Measurements from ENCODE around the gene RBMS3. TPM values are rescaled to one million over a fixed set of nuclear protein-coding genes. Genes with fewer than 3 reads are reported as not detected.

Gene RBMS3
- total RNA-seq, 6 donors from 2014 or later = 39.8 to 102 (median 57.2) TPM

- TF ChIP-seq POLR2AphosphoS5 (IDR thresholded peaks at IDR 0.05) = no peak
- no peak for TF ChIP-seq EP300 (IDR thresholded peaks at IDR 0.05)
- TF ChIP-seq, protein P1, sequence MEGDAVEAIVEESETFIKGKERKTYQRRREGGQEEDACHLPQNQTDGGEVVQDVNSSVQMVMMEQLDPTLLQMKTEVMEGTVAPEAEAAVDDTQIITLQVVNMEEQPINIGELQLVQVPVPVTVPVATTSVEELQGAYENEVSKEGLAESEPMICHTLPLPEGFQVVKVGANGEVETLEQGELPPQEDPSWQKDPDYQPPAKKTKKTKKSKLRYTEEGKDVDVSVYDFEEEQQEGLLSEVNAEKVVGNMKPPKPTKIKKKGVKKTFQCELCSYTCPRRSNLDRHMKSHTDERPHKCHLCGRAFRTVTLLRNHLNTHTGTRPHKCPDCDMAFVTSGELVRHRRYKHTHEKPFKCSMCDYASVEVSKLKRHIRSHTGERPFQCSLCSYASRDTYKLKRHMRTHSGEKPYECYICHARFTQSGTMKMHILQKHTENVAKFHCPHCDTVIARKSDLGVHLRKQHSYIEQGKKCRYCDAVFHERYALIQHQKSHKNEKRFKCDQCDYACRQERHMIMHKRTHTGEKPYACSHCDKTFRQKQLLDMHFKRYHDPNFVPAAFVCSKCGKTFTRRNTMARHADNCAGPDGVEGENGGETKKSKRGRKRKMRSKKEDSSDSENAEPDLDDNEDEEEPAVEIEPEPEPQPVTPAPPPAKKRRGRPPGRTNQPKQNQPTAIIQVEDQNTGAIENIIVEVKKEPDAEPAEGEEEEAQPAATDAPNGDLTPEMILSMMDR (IDR thresholded peaks at IDR 0.05) = no peak
- TF ChIP-seq POLR2A (IDR thresholded peaks at IDR 0.05) = no peak
- H3K4me3 ChIP-seq = no peak overlapping the region
- no peaks in the 10 kb centered on the region for H3K27me3 ChIP-seq
- no peak overlapping the region for H3K27ac ChIP-seq
- no peak for ATAC-seq (ENCODE audit: low FRiP score in 2 of 2)
- no peak for DNase-seq
- 83 to 85% methylated on average over 3 of the region's 3 CpGs for WGBS, 2 donors
- no peaks in the 10 kb centered on the region for H3K9me3 ChIP-seq
- H3K4me1 ChIP-seq = peaks cover 5 to 17% (median 9%) of the 10 kb centered on the region in 4 donors
- H3K36me3 ChIP-seq = peaks cover 0 to 9% (median 0%) of the 10 kb centered on the region in 4 donors
These were observed 157.7 kb downstream of the RBMS3 start for GRCh38 chr3:29438580-29438979.

- 11 to 22% methylated on average over 13 of the region's 13 CpGs for WGBS, 2 donors
- no peaks in the 10 kb centered on the region for H3K36me3 ChIP-seq
- peak overlapping the region; percentile 39 to 57 (median 48) for H3K27ac ChIP-seq
- peaks cover 5 to 17% (median 9%) of the 10 kb centered on the region in 4 donors for H3K4me1 ChIP-seq
- no peak for TF ChIP-seq EP300 (IDR thresholded peaks at IDR 0.05)
- peak in 1 of 4 donors; percentile 11 for TF ChIP-seq POLR2A (IDR thresholded peaks at IDR 0.05)
- peak in 1 of 2 donors; percentile 65 for DNase-seq
- H3K27me3 ChIP-seq = no peaks in the 10 kb centered on the region
- peak; percentile 58 to 82 for ATAC-seq (ENCODE audit: low FRiP score in 2 of 2)
- H3K9me3 ChIP-seq = no peaks in the 10 kb centered on the region
- H3K4me3 ChIP-seq = peak overlapping the region in 3 of 4 donors; percentile 6 to 41 (median 33)
These were observed 159.8 kb downstream of the RBMS3 start for GRCh38 chr3:29440413-29441305.

DNA sequence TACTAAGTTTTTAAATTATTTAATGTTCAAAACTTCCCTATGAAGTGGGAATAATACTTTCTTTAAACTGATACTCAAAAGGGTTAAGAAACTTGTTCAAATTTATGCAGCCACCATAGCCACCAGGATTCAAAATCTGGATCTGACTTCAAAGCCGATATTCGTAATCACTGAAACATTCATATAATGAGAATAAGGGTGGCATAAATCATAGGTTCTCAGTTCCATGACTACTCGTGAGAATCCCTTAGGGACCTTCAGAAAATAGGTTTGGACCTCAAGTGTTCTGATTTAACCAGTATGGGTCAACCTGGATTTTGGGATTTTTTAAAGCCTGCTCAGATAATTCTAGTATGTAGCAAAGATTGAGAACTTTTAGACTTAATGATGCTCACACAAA is 160.6 kb downstream of the RBMS3 start:
- H3K27me3 ChIP-seq = no peaks in the 10 kb centered on the region
- H3K4me3 ChIP-seq = no peak overlapping the region
- no peaks in the 10 kb centered on the region for H3K36me3 ChIP-seq
- DNase-seq = no peak
- TF ChIP-seq POLR2A (IDR thresholded peaks at IDR 0.05) (no peak), POLR2AphosphoS5 (IDR thresholded peaks at IDR 0.05) (no peak), EP300 (IDR thresholded peaks at IDR 0.05) (no peak)
- TF ChIP-seq, protein P1 (IDR thresholded peaks at IDR 0.05) = no peak
- no peak for ATAC-seq (ENCODE audit: low FRiP score in 2 of 2)
- no peak overlapping the region for H3K27ac ChIP-seq
- WGBS, 2 donors = 66 to 76% methylated on average over 3 of the region's 3 CpGs
- no peaks in the 10 kb centered on the region for H3K9me3 ChIP-seq
- H3K4me1 ChIP-seq = peaks cover 5 to 17% (median 8%) of the 10 kb centered on the region in 4 donors

- DNase-seq (no peak), ATAC-seq (ENCODE audit: low FRiP score in 2 of 2) (no peak)
- H3K4me1 ChIP-seq = peaks cover 4 to 11% (median 7%) of the 10 kb centered on the region in 4 donors
- no peaks in the 10 kb centered on the region for H3K9me3 ChIP-seq
- no peaks in the 10 kb centered on the region for H3K27me3 ChIP-seq
- no peak overlapping the region for H3K27ac ChIP-seq
- H3K4me3 ChIP-seq = no peak overlapping the region
- TF ChIP-seq POLR2A (IDR thresholded peaks at IDR 0.05) = no peak
- TF ChIP-seq POLR2AphosphoS5 (IDR thresholded peaks at IDR 0.05) = no peak
- TF ChIP-seq, protein P1 (IDR thresholded peaks at IDR 0.05) = no peak
- no peak for TF ChIP-seq EP300 (IDR thresholded peaks at IDR 0.05)
- WGBS, 2 donors = 85% methylated on average over 9 of the region's 9 CpGs
- no peaks in the 10 kb centered on the region for H3K36me3 ChIP-seq
These were observed 167.2 kb downstream of the RBMS3 start for GRCh38 chr3:29447946-29448627.

GRCh38 chr3:29451920-29452319 is 171.0 kb downstream of the RBMS3 start:
- Histone ChIP-seq H3K4me1 (peaks cover 12 to 13% (median 12%) of the 10 kb centered on the region in 4 donors), H3K27ac (no peak overlapping the region), H3K36me3 (no peaks in the 10 kb centered on the region), H3K4me3 (no peak overlapping the region), H3K9me3 (no peaks in the 10 kb centered on the region), H3K27me3 (no peaks in the 10 kb centered on the region)
- 48 to 61% methylated on average over 3 of the region's 3 CpGs for WGBS, 2 donors
- DNase-seq (no peak), ATAC-seq (ENCODE audit: low FRiP score in 2 of 2) (no peak)
- TF ChIP-seq, protein P1 (IDR thresholded peaks at IDR 0.05) = no peak
- TF ChIP-seq POLR2AphosphoS5 (IDR thresholded peaks at IDR 0.05) = no peak
- no peak for TF ChIP-seq POLR2A (IDR thresholded peaks at IDR 0.05)
- TF ChIP-seq EP300 (IDR thresholded peaks at IDR 0.05) = no peak

All from upper lobe of left lung (tissue), 6 donors.